PFSK-1 (cell line): ENCODE data around the gene FDXR.

ENCODE experiments used
- POLR2AphosphoS5 ChIP-seq: IDR thresholded peaks from 2 replicates; pipeline ENCODE4 v1.6.1; 2012; ENCODE audit warnings: low read depth, mild to moderate bottlenecking, control low read depth, low read length, moderate library complexity
- TAF1 ChIP-seq: IDR thresholded peaks from 2 replicates; pipeline ENCODE4 v1.6.1; 2012; ENCODE audit warnings: low read length, control low read depth, borderline replicate concordance; ENCODE audit not compliant: insufficient read depth

DNA sequence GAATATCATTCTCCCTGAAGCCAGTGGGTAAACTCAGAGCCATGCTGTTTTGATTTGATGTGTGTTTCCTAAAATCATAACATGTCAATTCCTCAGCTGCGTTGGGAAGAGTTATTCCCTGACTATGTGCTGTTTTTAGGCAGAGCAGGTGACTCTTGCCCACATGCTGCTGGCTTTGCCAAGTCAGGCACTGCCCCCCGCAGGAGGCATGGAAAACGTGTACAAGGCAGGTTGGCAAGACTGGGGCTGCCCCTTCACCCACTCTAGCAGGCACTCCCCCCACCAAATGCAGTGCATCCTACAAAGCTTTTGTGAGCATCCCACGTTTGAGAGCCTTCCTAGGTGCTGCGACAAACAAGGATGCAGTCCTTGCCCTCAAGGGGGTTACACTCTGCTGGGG is 58.3 kb downstream of the FDXR start:
- TF ChIP-seq TAF1 (no peak), POLR2AphosphoS5 (no peak)
